Pancreas (tissue), 10 donors: ENCODE measurements around the gene DNAJC16. TPM values are rescaled to one million over a fixed set of nuclear protein-coding genes. Genes with fewer than 3 reads are reported as not detected.

Source experiments
- ATAC-seq, 4 donors: fragments of 200-7000 bp; cut with Tn5 transposase; one replicate each; pipeline versions ENCODE4 v1.8.0 to v1.9.1; 2020; ENCODE audit warnings: mild to moderate bottlenecking in 4 of 4, moderate library complexity in 4 of 4
- DNase-seq, 6 donors: peaks; one replicate each; pipeline ENCODE4 v3.0.0-alpha.2; 2020
- FAIRE-seq: peaks from 2 replicates; lab custom pipeline; 2012; peaks lifted over from hg19 to GRCh38; lab: Jason Lieb, UNC
- H3K27ac ChIP-seq, 4 donors: fragments of 200-600 bp; sonication (generic); 1 replicate in 3 of 4; 2 replicates in 1 of 4; pipeline versions ENCODE4 v1.5.0 to v1.8.0; 2020
- H3K27me3 ChIP-seq, 4 donors: fragments of 200-600 bp; one replicate each; pipeline ENCODE4 v1.8.0; 2021
- H3K36me3 ChIP-seq, 3 donors: fragments of 200-600 bp; sonication (generic) in 1 of 3; one replicate each; pipeline versions ENCODE4 v1.5.0 to v1.8.0; 2020 to 2021
- H3K4me1 ChIP-seq, 3 donors: fragments of 200-600 bp; one replicate each; pipeline ENCODE4 v1.8.0; 2021
- H3K4me3 ChIP-seq, 4 donors: fragments of 200-600 bp; sonication (generic) in 2 of 4; one replicate each; pipeline versions ENCODE4 v1.5.0 to v1.8.0; 2020 to 2021
- H3K9me3 ChIP-seq, 4 donors: fragments of 200-600 bp; one replicate each; pipeline ENCODE4 v1.8.0; 2021
- CTCF ChIP-seq, 4 donors: fragments of 200-600 bp; sonication (generic) in 3 of 4; IDR thresholded peaks; one replicate each; pipeline versions ENCODE4 v1.5.0 to v1.8.0; 2021; ENCODE audit warnings: antibody characterized with exemption in 4 of 4
- WGBS, 2 donors: extraction: QIAGEN DNeasy Blood & Tissue Kit; methylation state at CpG; one replicate each; pipeline ENCODE4 v1.1.7; 2013; 5-methylcytosine and 5-hydroxymethylcytosine counted together
- intact Hi-C, 3 donors: fragments of 100-400 bp; cut with DNase I; formaldehyde crosslinking; loops; one replicate each; pipeline versions ENCODE4 v1.11.1 to v1.14.2; 2022
- polyA plus RNA-seq, 2 donors: library from polyadenylated mRNA; stranded (reverse); fragments of 200-250 nt; gene quantifications; one replicate each; pipeline ENCODE4 v1.2.3, GENCODE V29; 2013
- total RNA-seq, 6 donors: library from RNA; stranded (reverse); fragmentation: NEBNext Ultra II Directional in 4 of 6; extraction: Animal tissue kit (Norgen Biotek cat#: 25700) in 4 of 6; gene quantifications; one replicate each; pipeline versions ENCODE4 v1.2.1 to v1.2.4, GENCODE V29; 2021 to 2023
- donor health status: healthy with polysubstance abuse.
- donor health status: DM: no; HTN: no; CAD: no; lungs with moderate emphysema.
- donor health status: DM: no; HTN: no; CAD: no.
- donor health status: control.
- donor health status: control.
- donor health status: Bipolar disorder and iron deficiency.
- donor health status: DM: yes; HTN: yes; CAD: no.
- donor health status: DM: no; HTN: no; CAD: no.
- donor health status: DM: no; HTN: no; CAD: no.
- donor health status: DM: yes; HTN: yes; CAD: no.

The DNAJC16 gene
- total and polyA plus RNA-seq, 8 donors: 5.0 to 16.2 (median 9.9) TPM

- Histone ChIP-seq H3K4me3 (no peak overlapping the region), H3K27ac (no peak overlapping the region), H3K4me1 (peaks cover 0 to 8% (median 3%) of the 10 kb centered on the region in 3 donors), H3K27me3 (no peaks in the 10 kb centered on the region), H3K36me3 (peaks cover 0 to 5% (median 0%) of the 10 kb centered on the region in 3 donors), H3K9me3 (no peaks in the 10 kb centered on the region)
- WGBS, 2 donors: 42 to 46% methylated on average over 12 of the region's 12 CpGs
- FAIRE-seq: no peak
- intact Hi-C loops: loop anchor here in 1 of 3 donors (10.0 kb wide), 1 partner anchor 194 kb away; no protein-coding TSS in a partner anchor
- ATAC-seq: peak in 2 of 4 donors; percentile 32 to 37
- DNase-seq: peak in 2 of 6 donors; percentile 2 to 18
- TF ChIP-seq CTCF (IDR thresholded peaks at IDR 0.05): no peak
Observed at GRCh38 chr1:15508700-15509487, 17.8 kb upstream of the DNAJC16 start.

- H3K9me3 ChIP-seq: no peaks in the 10 kb centered on the region
- H3K27me3 ChIP-seq: no peaks in the 10 kb centered on the region
- ATAC-seq (no peak), FAIRE-seq (no peak), DNase-seq (no peak)
- H3K4me3 ChIP-seq: no peak overlapping the region
- intact Hi-C loops: loop anchor here in 1 of 3 donors (10.0 kb wide), 1 partner anchor 195 kb away; no protein-coding TSS in a partner anchor
- no peak overlapping the region for H3K27ac ChIP-seq
- H3K4me1 ChIP-seq: peaks cover 0 to 8% (median 3%) of the 10 kb centered on the region in 3 donors
- no peak for TF ChIP-seq CTCF (IDR thresholded peaks at IDR 0.05)
- H3K36me3 ChIP-seq: peaks cover 0 to 5% (median 0%) of the 10 kb centered on the region in 3 donors
- WGBS, 2 donors: 77 to 79% methylated on average over 7 of the region's 7 CpGs
Observed at GRCh38 chr1:15509586-15509985, 17.1 kb upstream of the DNAJC16 start.

GRCh38 chr1:15510611-15511405, 15.8 kb upstream of the DNAJC16 start:
- Histone ChIP-seq H3K9me3 (no peaks in the 10 kb centered on the region), H3K4me1 (peaks cover 0 to 12% (median 3%) of the 10 kb centered on the region in 3 donors), H3K27ac (no peak overlapping the region), H3K27me3 (no peaks in the 10 kb centered on the region), H3K4me3 (no peak overlapping the region), H3K36me3 (peaks cover 0 to 1% (median 0%) of the 10 kb centered on the region in 3 donors)
- no peak for FAIRE-seq
- 75 to 77% methylated on average over 8 of the region's 8 CpGs for WGBS, 2 donors
- DNase-seq: peak in 2 of 6 donors; percentile 19 to 31
- no peak for TF ChIP-seq CTCF (IDR thresholded peaks at IDR 0.05)
- ATAC-seq: peak in 3 of 4 donors; percentile 11 to 36 (median 33)
- intact Hi-C loops: no loop called here

GRCh38 chr1:15513192-15513591, 13.5 kb upstream of the DNAJC16 start:
- no peak overlapping the region for H3K4me3 ChIP-seq
- TF ChIP-seq CTCF (IDR thresholded peaks at IDR 0.05): no peak
- H3K9me3 ChIP-seq: no peaks in the 10 kb centered on the region
- intact Hi-C loops: no loop called here
- H3K36me3 ChIP-seq: no peaks in the 10 kb centered on the region
- peaks cover 0 to 3% (median 3%) of the 10 kb centered on the region in 3 donors for H3K4me1 ChIP-seq
- DNase-seq (no peak), FAIRE-seq (no peak), ATAC-seq (peak in 2 of 4 donors; percentile 29 to 40)
- WGBS, 2 donors: 57 to 68% methylated on average over 4 of the region's 4 CpGs
- H3K27me3 ChIP-seq: no peaks in the 10 kb centered on the region
- H3K27ac ChIP-seq: no peak overlapping the region
